ENCODE results near the gene DNAJC11.

Gene DNAJC11

GRCh38 chr1:6612641-6613360 is 88.8 kb downstream of the DNAJC11 start:
- peak overlapping the region; percentile 90 for H3K4me3 ChIP-seq (ENCODE audit: low read depth, low read length)
- peak overlapping the region; percentile 88 for H3K4me2 ChIP-seq (ENCODE audit: low read length)
- H3K9ac ChIP-seq: no peak overlapping the region
- peak overlapping the region; percentile 79 for H3K27ac ChIP-seq
- H3K4me1 ChIP-seq: no peaks in the 10 kb centered on the region
- H3K36me3 ChIP-seq (ENCODE audit: control insufficient read depth, insufficient read depth, low read length): no peaks in the 10 kb centered on the region
- TF ChIP-seq CTCF (IDR thresholded peaks at IDR 0.05): no peak
- H3K79me2 ChIP-seq: no peaks in the 10 kb centered on the region
- H3K27me3 ChIP-seq (ENCODE audit: control insufficient read depth, insufficient read depth, low read length): no peaks in the 10 kb centered on the region
- H3K9me3 ChIP-seq (ENCODE audit: control insufficient read depth, low read length): no peaks in the 10 kb centered on the region
- peak overlapping the region; percentile 86 for H2AFZ ChIP-seq

DNA sequence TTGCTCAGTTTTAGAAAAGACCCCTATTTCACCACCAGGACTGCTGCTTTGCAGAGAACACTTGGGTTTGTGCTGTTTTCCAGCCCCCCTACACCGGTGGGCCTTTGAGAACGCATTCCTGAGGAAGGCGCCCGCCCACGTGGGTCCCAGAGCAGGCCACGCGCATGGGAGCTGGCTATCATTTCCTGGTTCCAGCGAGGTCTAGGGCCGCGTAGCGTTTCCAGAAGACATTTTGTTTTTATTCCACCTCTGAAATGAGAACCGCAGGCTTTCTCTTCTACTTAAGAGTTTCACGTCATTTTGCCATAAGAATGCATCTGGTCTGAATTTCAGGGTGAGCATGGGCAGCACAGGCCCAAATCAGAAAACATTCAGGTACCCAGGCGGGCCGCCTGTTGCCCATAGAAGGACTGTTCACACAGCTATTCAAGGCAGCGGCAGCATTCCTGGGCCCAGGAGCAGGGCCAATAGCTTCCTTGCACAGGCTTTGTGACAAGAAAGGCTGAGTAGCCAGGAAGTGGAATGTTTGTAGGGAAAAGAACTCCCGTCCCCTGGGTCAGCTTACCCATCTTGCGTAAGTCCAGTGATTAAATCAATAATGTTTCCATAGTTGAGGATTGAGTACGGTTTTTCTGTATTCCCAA is 97.6 kb downstream of the DNAJC11 start:
- peaks cover 6% of the 10 kb centered on the region for H3K4me1 ChIP-seq
- no peaks in the 10 kb centered on the region for H3K36me3 ChIP-seq (ENCODE audit: control insufficient read depth, insufficient read depth, low read length)

DNA sequence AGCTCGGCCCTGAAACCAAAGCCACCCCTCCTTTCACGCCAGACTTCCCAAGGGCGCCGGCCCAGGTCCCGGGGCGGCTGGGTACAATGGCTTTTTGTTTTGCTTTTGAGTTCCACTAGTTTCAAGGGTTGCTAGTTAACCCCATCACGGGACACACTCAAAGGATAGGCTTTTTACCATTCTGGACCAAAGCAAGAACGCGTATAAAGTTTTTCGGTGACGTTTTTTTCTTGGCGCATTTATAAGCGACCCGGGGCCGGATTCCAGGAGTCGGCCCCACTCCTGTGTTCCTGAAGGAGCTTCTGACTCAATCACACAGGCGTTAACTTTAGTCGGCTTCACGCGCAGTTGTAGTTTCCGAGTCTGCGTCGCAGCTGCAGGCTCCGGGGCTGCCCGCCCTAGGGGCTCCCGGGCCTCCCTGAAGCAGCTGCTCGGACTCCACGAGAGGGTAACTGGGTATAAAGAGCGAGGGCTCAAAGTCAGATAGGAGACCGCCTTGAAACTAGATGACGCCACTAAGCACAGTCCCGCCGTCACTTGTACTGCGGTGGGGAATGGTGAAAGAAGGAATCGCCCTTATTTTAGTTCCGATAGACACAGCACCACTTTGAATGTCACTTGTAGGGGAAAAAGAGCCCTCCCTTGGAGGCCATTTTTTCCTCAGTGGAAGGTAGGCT is 98.2 kb downstream of the DNAJC11 start:
- Histone ChIP-seq H3K36me3 (ENCODE audit: control insufficient read depth, insufficient read depth, low read length) (no peaks in the 10 kb centered on the region), H3K9ac (peak overlapping the region; percentile 37), H3K4me3 (ENCODE audit: low read depth, low read length) (peak overlapping the region; percentile 75), H3K4me2 (ENCODE audit: low read length) (peak overlapping the region; percentile 80), H3K9me3 (ENCODE audit: control insufficient read depth, low read length) (no peaks in the 10 kb centered on the region), H2AFZ (peak overlapping the region; percentile 93), H3K27ac (peak overlapping the region; percentile 88), H3K27me3 (ENCODE audit: control insufficient read depth, insufficient read depth, low read length) (no peaks in the 10 kb centered on the region), H3K4me1 (peaks cover 6% of the 10 kb centered on the region), H3K79me2 (peaks cover 6% of the 10 kb centered on the region)
- TF ChIP-seq CTCF (IDR thresholded peaks at IDR 0.05): no peak

More for the DNA sequence above, 97.6 kb downstream of the DNAJC11 start:
- Histone ChIP-seq H3K4me2 (ENCODE audit: low read length) (peak overlapping the region; percentile 80), H3K9ac (no peak overlapping the region), H2AFZ (peak overlapping the region; percentile 93), H3K79me2 (peaks cover 6% of the 10 kb centered on the region), H3K9me3 (ENCODE audit: control insufficient read depth, low read length) (no peaks in the 10 kb centered on the region), H3K27ac (peak overlapping the region; percentile 88), H3K4me3 (ENCODE audit: low read depth, low read length) (peak overlapping the region; percentile 75), H3K27me3 (ENCODE audit: control insufficient read depth, insufficient read depth, low read length) (no peaks in the 10 kb centered on the region)
- no peak for TF ChIP-seq CTCF (IDR thresholded peaks at IDR 0.05)

GRCh38 chr1:6602669-6603237 is 98.9 kb downstream of the DNAJC11 start, which contains the start of gene KLHL21:
TSS of gene KLHL21 (minus strand) at chr1:6602869. CDS start at chr1:6602817, 52 bp downstream.
- peaks cover 6% of the 10 kb centered on the region for H3K4me1 ChIP-seq
- H3K36me3 ChIP-seq (ENCODE audit: control insufficient read depth, insufficient read depth, low read length): no peaks in the 10 kb centered on the region
- H3K9me3 ChIP-seq (ENCODE audit: control insufficient read depth, low read length): no peaks in the 10 kb centered on the region
- peak within 1 kb of the TSS; percentile 82 for H3K4me3 ChIP-seq (ENCODE audit: low read depth, low read length)
- no peak for TF ChIP-seq CTCF (IDR thresholded peaks at IDR 0.05)
- peaks cover 7% of the 10 kb centered on the region for H3K79me2 ChIP-seq
- peak within 1 kb of the TSS; percentile 93 for H2AFZ ChIP-seq
- H3K4me2 ChIP-seq (ENCODE audit: low read length): peak within 1 kb of the TSS; percentile 95
- no peaks in the 10 kb centered on the region for H3K27me3 ChIP-seq (ENCODE audit: control insufficient read depth, insufficient read depth, low read length)
- H3K9ac ChIP-seq: peak within 1 kb of the TSS; percentile 37
- H3K27ac ChIP-seq: peak within 1 kb of the TSS; percentile 88
